SK-N-SH treated with all-trans-retinoic acid at 6 μM for 48 hours (cell line): ENCODE measurements around the gene IVL.

Experiments used
- ATAC-seq: fragments of 200-7000 bp; cut with Tn5 transposase; 3 replicates; pipeline ENCODE4 v1.9.1; 2020; ENCODE audit warnings: mild to moderate bottlenecking, moderate library complexity
- ARNTL ChIP-seq: fragments of 450-650 bp; formaldehyde crosslinking; IDR thresholded peaks from 2 replicates; pipeline ENCODE4 v1.5.0; 2020; ENCODE audit warnings: low read depth, mild to moderate bottlenecking, moderate library complexity, borderline replicate concordance
- BACH2 ChIP-seq: fragments of 250-450 bp; sonication (Bioruptor Pico); IDR thresholded peaks from 2 replicates; pipeline ENCODE4 v1.9.0; 2021; ENCODE audit warnings: mild to moderate bottlenecking, borderline replicate concordance
- ESRRG ChIP-seq: fragments of 250-450 bp; sonication (Bioruptor Pico); IDR thresholded peaks from 2 replicates; pipeline ENCODE4 v1.6.1; 2021; ENCODE audit warnings: mild to moderate bottlenecking
- GLIS3 ChIP-seq: fragments of 250-450 bp; sonication (Bioruptor Pico); IDR thresholded peaks from 2 replicates; pipeline ENCODE4 v1.5.0; 2020; ENCODE audit warnings: mild to moderate bottlenecking, moderate library complexity
- ISL1 ChIP-seq: fragments of 250-450 bp; sonication (Bioruptor Pico); IDR thresholded peaks from 2 replicates; pipeline ENCODE4 v2.1.2; 2022; ENCODE audit warnings: mild to moderate bottlenecking, moderate library complexity
- OSR1 ChIP-seq: fragments of 250-450 bp; sonication (Bioruptor Pico); IDR thresholded peaks from 2 replicates; pipeline ENCODE4 v1.8.0; 2022; ENCODE audit warnings: moderate library complexity, mild to moderate bottlenecking, inconsistent platforms
- PPARA ChIP-seq: fragments of 250-450 bp; sonication (Bioruptor Pico); IDR thresholded peaks from 2 replicates; pipeline ENCODE4 v1.5.0; 2020; ENCODE audit warnings: mild to moderate bottlenecking, borderline replicate concordance
- TCF4 ChIP-seq: fragments of 250-450 bp; sonication (Bioruptor Pico); IDR thresholded peaks from 2 replicates; pipeline ENCODE4 v1.8.0; 2021; ENCODE audit warnings: mild to moderate bottlenecking, moderate library complexity, borderline replicate concordance
- TOX ChIP-seq: fragments of 250-450 bp; sonication (Bioruptor Pico); IDR thresholded peaks from 2 replicates; pipeline ENCODE4 v1.8.0; 2021; ENCODE audit warnings: mild to moderate bottlenecking, moderate library complexity, borderline replicate concordance
- ZC3H10 ChIP-seq: fragments of 250-450 bp; sonication (Bioruptor Pico); IDR thresholded peaks from 2 replicates; pipeline ENCODE4 v1.5.1; 2021; ENCODE audit warnings: mild to moderate bottlenecking, moderate library complexity
- ZFP3 ChIP-seq: fragments of 250-450 bp; sonication (Bioruptor Pico); IDR thresholded peaks from 2 replicates; pipeline ENCODE4 v1.5.0; 2020; ENCODE audit warnings: mild to moderate bottlenecking, moderate library complexity
- ZFP30 ChIP-seq: fragments of 450-650 bp; formaldehyde crosslinking; IDR thresholded peaks from 2 replicates; pipeline ENCODE4 v1.5.0; 2022; ENCODE audit warnings: mild to moderate bottlenecking, moderate library complexity
- ZNF565 ChIP-seq: fragments of 450-650 bp; formaldehyde crosslinking; conservative IDR thresholded peaks from 2 replicates; pipeline ENCODE4 v1.5.0; 2020; ENCODE audit warnings: low read depth, mild to moderate bottlenecking, moderate library complexity
- ZNF70 ChIP-seq: fragments of 450-650 bp; formaldehyde crosslinking; IDR thresholded peaks from 2 replicates; pipeline ENCODE4 v1.5.0; 2020; ENCODE audit warnings: mild to moderate bottlenecking, moderate library complexity
- ZNF8 ChIP-seq: fragments of 450-650 bp; formaldehyde crosslinking; IDR thresholded peaks from 2 replicates; pipeline ENCODE4 v1.5.0; 2020; ENCODE audit warnings: mild to moderate bottlenecking, moderate library complexity
- TF ChIP-seq, protein P1 (sequence below): fragments of 250-450 bp; sonication (Bioruptor Pico); IDR thresholded peaks from 2 replicates; pipeline ENCODE4 v1.8.0; 2021; ENCODE audit warnings: low read depth, mild to moderate bottlenecking, moderate library complexity, borderline replicate concordance
- TF ChIP-seq, protein P2 (sequence below): fragments of 250-450 bp; sonication (Bioruptor Pico); IDR thresholded peaks from 2 replicates; pipeline ENCODE4 v1.5.1; 2021; ENCODE audit warnings: mild to moderate bottlenecking, moderate library complexity
- TF ChIP-seq, protein P3 (sequence below): fragments of 250-450 bp; sonication (Bioruptor Pico); IDR thresholded peaks from 2 replicates; pipeline ENCODE4 v1.5.0; 2020; ENCODE audit warnings: mild to moderate bottlenecking, moderate library complexity
- TF ChIP-seq, protein P4 (sequence below): fragments of 250-450 bp; sonication (Bioruptor Pico); IDR thresholded peaks from 2 replicates; pipeline ENCODE4 v1.5.1; 2020; ENCODE audit warnings: low read depth, mild to moderate bottlenecking, moderate library complexity
- TF ChIP-seq, protein P5 (sequence below): fragments of 250-450 bp; sonication (Bioruptor Pico); IDR thresholded peaks from 2 replicates; pipeline ENCODE4 v1.8.0; 2020; ENCODE audit warnings: mild to moderate bottlenecking, moderate library complexity, borderline replicate concordance

Gene IVL

DNA sequence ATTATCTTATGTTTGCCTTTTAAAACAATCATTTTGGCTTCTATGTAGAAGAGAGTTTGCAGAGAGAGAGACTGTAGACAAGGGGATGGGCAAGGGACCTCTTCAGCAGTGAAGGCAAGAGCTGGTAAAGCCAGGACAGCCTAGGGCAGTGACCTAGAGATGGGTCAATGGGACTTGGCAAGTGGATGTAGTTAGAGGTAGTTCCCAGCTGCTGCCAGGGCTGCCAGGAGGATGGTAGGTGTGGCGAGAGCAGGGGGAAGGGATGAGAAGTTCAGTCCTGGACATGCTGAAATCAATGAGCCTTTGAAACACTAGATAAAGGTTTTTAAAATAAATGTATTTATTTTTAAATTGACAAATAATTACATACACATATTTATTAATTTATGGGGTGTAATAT lies 32.3 kb downstream of the IVL start:
- TF ChIP-seq, protein P1, sequence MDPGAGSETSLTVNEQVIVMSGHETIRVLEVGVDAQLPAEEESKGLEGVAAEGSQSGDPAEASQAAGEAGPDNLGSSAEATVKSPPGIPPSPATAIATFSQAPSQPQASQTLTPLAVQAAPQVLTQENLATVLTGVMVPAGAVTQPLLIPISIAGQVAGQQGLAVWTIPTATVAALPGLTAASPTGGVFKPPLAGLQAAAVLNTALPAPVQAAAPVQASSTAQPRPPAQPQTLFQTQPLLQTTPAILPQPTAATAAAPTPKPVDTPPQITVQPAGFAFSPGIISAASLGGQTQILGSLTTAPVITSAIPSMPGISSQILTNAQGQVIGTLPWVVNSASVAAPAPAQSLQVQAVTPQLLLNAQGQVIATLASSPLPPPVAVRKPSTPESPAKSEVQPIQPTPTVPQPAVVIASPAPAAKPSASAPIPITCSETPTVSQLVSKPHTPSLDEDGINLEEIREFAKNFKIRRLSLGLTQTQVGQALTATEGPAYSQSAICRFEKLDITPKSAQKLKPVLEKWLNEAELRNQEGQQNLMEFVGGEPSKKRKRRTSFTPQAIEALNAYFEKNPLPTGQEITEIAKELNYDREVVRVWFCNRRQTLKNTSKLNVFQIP (CRISPR knock-in tag): no peak
- TF ChIP-seq, protein P2, sequence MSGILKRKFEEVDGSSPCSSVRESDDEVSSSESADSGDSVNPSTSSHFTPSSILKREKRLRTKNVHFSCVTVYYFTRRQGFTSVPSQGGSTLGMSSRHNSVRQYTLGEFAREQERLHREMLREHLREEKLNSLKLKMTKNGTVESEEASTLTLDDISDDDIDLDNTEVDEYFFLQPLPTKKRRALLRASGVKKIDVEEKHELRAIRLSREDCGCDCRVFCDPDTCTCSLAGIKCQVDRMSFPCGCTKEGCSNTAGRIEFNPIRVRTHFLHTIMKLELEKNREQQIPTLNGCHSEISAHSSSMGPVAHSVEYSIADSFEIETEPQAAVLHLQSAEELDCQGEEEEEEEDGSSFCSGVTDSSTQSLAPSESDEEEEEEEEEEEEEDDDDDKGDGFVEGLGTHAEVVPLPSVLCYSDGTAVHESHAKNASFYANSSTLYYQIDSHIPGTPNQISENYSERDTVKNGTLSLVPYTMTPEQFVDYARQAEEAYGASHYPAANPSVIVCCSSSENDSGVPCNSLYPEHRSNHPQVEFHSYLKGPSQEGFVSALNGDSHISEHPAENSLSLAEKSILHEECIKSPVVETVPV: no peak
- no peak for ATAC-seq

DNA sequence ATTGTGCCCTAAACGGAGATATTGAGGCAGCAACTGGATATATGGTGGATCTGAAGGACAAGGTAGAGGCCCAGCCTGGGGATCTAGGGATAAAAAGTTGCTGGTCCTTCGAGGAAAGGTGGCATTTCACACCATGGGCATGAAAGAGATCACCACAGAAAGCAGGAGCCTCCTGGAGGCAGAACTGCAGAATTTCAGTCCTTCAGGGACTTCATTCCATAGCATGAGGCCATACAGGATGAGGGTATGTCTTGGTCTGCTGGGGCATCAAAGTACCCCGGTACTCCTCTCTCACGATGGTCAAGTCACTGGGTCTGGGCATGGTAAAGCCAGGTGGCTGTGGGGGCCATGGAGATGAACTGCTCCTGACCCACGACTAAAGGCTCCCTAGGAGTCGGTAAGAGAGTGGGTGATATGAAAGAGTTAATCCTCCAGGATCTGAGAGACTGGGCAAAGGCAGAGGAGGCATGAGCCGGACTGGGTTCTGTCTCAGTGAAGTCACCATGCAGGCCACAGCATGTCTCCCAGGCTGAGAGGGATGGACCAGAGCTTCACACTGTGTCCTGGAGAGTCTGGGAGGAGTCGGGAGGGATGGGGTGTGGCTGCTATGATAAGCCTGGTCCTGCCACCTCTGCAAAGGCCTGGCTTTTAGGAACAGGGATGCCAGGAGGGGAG lies 32.8 kb downstream of the IVL start:
- TF ChIP-seq ZNF8 (CRISPR knock-in tag) (no peak), ESRRG (no peak), TOX (CRISPR knock-in tag) (no peak), ZNF70 (CRISPR knock-in tag) (no peak), BACH2 (CRISPR knock-in tag) (no peak), ZFP3 (CRISPR knock-in tag) (no peak), ZNF565 (CRISPR knock-in tag) (no peak), ISL1 (CRISPR knock-in tag) (no peak), ARNTL (no peak), GLIS3 (CRISPR knock-in tag) (no peak), TCF4 (CRISPR knock-in tag) (no peak), ZFP30 (CRISPR knock-in tag) (no peak)
- TF ChIP-seq, protein P3, sequence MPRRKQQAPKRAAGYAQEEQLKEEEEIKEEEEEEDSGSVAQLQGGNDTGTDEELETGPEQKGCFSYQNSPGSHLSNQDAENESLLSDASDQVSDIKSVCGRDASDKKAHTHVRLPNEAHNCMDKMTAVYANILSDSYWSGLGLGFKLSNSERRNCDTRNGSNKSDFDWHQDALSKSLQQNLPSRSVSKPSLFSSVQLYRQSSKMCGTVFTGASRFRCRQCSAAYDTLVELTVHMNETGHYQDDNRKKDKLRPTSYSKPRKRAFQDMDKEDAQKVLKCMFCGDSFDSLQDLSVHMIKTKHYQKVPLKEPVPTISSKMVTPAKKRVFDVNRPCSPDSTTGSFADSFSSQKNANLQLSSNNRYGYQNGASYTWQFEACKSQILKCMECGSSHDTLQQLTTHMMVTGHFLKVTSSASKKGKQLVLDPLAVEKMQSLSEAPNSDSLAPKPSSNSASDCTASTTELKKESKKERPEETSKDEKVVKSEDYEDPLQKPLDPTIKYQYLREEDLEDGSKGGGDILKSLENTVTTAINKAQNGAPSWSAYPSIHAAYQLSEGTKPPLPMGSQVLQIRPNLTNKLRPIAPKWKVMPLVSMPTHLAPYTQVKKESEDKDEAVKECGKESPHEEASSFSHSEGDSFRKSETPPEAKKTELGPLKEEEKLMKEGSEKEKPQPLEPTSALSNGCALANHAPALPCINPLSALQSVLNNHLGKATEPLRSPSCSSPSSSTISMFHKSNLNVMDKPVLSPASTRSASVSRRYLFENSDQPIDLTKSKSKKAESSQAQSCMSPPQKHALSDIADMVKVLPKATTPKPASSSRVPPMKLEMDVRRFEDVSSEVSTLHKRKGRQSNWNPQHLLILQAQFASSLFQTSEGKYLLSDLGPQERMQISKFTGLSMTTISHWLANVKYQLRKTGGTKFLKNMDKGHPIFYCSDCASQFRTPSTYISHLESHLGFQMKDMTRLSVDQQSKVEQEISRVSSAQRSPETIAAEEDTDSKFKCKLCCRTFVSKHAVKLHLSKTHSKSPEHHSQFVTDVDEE (CRISPR knock-in tag): no peak
- TF ChIP-seq, protein P4, sequence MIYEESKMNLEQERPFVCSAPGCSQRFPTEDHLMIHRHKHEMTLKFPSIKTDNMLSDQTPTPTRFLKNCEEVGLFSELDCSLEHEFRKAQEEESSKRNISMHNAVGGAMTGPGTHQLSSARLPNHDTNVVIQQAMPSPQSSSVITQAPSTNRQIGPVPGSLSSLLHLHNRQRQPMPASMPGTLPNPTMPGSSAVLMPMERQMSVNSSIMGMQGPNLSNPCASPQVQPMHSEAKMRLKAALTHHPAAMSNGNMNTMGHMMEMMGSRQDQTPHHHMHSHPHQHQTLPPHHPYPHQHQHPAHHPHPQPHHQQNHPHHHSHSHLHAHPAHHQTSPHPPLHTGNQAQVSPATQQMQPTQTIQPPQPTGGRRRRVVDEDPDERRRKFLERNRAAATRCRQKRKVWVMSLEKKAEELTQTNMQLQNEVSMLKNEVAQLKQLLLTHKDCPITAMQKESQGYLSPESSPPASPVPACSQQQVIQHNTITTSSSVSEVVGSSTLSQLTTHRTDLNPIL (CRISPR knock-in tag): no peak
- TF ChIP-seq, protein P5, sequence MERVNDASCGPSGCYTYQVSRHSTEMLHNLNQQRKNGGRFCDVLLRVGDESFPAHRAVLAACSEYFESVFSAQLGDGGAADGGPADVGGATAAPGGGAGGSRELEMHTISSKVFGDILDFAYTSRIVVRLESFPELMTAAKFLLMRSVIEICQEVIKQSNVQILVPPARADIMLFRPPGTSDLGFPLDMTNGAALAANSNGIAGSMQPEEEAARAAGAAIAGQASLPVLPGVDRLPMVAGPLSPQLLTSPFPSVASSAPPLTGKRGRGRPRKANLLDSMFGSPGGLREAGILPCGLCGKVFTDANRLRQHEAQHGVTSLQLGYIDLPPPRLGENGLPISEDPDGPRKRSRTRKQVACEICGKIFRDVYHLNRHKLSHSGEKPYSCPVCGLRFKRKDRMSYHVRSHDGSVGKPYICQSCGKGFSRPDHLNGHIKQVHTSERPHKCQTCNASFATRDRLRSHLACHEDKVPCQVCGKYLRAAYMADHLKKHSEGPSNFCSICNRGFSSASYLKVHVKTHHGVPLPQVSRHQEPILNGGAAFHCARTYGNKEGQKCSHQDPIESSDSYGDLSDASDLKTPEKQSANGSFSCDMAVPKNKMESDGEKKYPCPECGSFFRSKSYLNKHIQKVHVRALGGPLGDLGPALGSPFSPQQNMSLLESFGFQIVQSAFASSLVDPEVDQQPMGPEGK (CRISPR knock-in tag): no peak
- ATAC-seq: peak; percentile 58; the same call in 2 of the 3 replicates

DNA sequence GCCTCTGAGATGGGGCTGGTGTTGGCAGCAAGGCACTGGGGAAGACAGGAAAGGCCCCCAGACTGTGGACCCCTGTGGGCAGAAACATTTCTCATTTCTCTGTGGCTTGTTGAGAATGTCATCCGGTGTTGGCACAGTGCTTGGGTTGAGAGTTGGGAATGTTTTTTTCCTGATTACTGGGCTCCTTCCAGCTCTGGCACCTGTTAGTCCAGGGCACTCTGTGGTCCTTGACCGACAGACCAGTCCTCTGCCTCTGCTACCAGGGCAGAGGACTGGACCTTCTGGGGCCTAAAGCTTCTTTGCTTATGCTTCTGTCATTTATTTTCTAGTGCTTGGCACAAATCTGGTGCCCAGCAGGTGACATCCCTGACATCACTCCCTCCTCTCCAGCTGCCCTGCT lies 33.8 kb downstream of the IVL start:
- TF ChIP-seq ZC3H10 (CRISPR knock-in tag): no peak
- TF ChIP-seq, protein P2: no peak
- TF ChIP-seq ZNF8 (CRISPR knock-in tag): no peak
- no peak for TF ChIP-seq ZNF565 (CRISPR knock-in tag)
- TF ChIP-seq PPARA (CRISPR knock-in tag): no peak
- TF ChIP-seq ZFP30 (CRISPR knock-in tag): no peak
- no peak for TF ChIP-seq GLIS3 (CRISPR knock-in tag)
- TF ChIP-seq OSR1: no peak
- ATAC-seq: no peak
